Thyroid gland (tissue), 4 donors: ENCODE results near the gene SH3RF3.

Experiments used
- CTCF ChIP-seq, 6 experiments: fragments of 200-600 bp in 3 of 6; fragments of 450-650 bp in 3 of 6; sonication (generic) in 3 of 6; IDR thresholded peaks; one replicate each; pipeline ENCODE4 v1.5.1; 2016 to 2019; ENCODE audit warnings: antibody characterized with exemption in 6 of 6, mild to moderate bottlenecking in 2 of 6, inconsistent platforms in 1 of 6, moderate library complexity in 1 of 6
- POLR2A ChIP-seq, 2 donors: fragments of 450-650 bp; IDR thresholded peaks; one replicate each; pipeline ENCODE4 v1.6.1; 2017; ENCODE audit warnings: antibody characterized with exemption in 2 of 2, mild to moderate bottlenecking in 2 of 2, moderate library complexity in 1 of 2

GRCh38 chr2:109430329-109430636 lies 301.3 kb downstream of the SH3RF3 start:
- TF ChIP-seq CTCF (IDR thresholded peaks at IDR 0.05): no peak
- no peak for TF ChIP-seq POLR2A (IDR thresholded peaks at IDR 0.05)
